Measurements from ENCODE around the gene HMOX1.
A peak's percentile ranks its signal among the peaks of the same experiment; 100 is the strongest.

DNA sequence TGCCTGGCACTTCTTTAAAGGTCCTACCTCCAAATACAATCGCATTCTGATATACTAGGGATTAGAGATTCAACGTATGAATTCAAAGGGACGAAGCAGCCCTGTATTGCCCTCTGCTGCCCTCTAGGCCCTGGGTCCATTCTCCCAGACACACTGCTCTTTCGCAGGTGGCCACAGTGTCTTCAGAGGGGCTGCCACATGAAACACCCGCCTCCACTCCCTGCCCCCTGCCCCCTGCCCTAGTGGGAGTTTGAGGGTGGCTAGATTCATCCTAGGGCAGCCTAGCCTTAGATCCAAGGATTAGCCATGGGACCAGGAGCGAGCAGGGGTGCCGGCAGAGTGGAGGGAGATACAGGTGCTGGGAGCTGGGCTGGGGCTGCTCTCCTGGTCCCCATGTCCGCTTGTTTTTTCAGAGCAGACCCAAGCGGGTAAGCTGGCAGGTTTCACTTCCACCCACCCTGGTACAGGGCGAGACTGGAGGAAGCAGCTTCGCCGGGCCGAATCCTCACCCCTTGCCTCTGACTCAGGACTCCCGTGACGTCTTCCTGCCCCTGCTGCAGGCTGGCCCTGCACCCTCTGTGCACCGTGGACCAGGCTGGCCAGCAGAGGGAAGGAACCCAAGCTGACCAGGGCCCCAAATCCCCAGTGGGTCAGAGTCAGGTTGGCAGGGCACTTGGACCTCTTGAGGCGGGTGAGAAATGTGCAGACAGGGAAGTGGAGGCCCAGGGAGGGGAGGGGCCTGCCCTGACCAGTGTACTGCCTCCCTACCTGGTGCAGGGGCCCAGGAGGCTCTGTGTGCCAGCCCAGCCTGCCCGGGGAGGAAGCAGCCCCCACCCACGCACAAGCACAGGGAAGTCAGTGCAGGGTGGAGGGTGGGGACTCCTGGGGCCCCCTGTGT, 28.4 kb upstream of the HMOX1 start:
- TF ChIP-seq, protein P1, sequence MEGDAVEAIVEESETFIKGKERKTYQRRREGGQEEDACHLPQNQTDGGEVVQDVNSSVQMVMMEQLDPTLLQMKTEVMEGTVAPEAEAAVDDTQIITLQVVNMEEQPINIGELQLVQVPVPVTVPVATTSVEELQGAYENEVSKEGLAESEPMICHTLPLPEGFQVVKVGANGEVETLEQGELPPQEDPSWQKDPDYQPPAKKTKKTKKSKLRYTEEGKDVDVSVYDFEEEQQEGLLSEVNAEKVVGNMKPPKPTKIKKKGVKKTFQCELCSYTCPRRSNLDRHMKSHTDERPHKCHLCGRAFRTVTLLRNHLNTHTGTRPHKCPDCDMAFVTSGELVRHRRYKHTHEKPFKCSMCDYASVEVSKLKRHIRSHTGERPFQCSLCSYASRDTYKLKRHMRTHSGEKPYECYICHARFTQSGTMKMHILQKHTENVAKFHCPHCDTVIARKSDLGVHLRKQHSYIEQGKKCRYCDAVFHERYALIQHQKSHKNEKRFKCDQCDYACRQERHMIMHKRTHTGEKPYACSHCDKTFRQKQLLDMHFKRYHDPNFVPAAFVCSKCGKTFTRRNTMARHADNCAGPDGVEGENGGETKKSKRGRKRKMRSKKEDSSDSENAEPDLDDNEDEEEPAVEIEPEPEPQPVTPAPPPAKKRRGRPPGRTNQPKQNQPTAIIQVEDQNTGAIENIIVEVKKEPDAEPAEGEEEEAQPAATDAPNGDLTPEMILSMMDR (IDR thresholded peaks at IDR 0.05) = peak in 3 of 5 experiments; percentile 2 to 14 (median 4)
- peak in 1 of 3 donors; percentile 25 for TF ChIP-seq POLR2AphosphoS5 (IDR thresholded peaks at IDR 0.05)
- peak; percentile 8 for TF ChIP-seq POLR2A (IDR thresholded peaks at IDR 0.05)

All from transverse colon (tissue), 4 donors.